Activated naive CD8-positive, alpha-beta T cell treated with anti-CD3 and anti-CD28 coated beads, Interleukin-2, amount 50 U/mL, for 24 hours (primary cell): ENCODE results near the gene BEAN1.
"Not testable (repeated sequence)": the region's sequence is repeated elsewhere in the genome, so short reads cannot be mapped to it uniquely, and the experiment has no call there.

Experiments used
- ATAC-seq: fragments of 150-1000 bp; cut with Tn5 transposase; one replicate; pipeline ENCODE4 v1.10.0; 2021
- DNase-seq: peaks from one replicate; pipeline ENCODE4 v3.0.0; 2021
- H3K27ac Mint-ChIP-seq: one replicate; pipeline ENCODE4 v1.8.0; 2021; ENCODE audit warnings: mild to moderate bottlenecking, mixed read lengths
- H3K27me3 Mint-ChIP-seq: one replicate; pipeline ENCODE4 v1.8.0; 2021; ENCODE audit warnings: mixed read lengths
- H3K36me3 Mint-ChIP-seq: one replicate; pipeline ENCODE4 v1.8.0; 2021; ENCODE audit warnings: low read depth, mixed read lengths
- H3K4me1 Mint-ChIP-seq: one replicate; pipeline ENCODE4 v1.8.0; 2021; ENCODE audit warnings: mixed read lengths
- H3K4me3 Mint-ChIP-seq: one replicate; pipeline ENCODE4 v1.8.0; 2021; ENCODE audit warnings: mild to moderate bottlenecking, moderate library complexity, mixed read lengths
- H3K9me3 Mint-ChIP-seq: one replicate; pipeline ENCODE4 v1.8.0; 2021; ENCODE audit warnings: mixed read lengths

BEAN1 gene

GRCh38 chr16:66512272-66513110 is 85.4 kb downstream of the BEAN1 start:
- no peaks in the 10 kb centered on the region for H3K9me3 Mint-ChIP-seq

GRCh38 chr16:66513111-66513723 is 86.1 kb downstream of the BEAN1 start:
- Mint-ChIP-seq H3K4me3 (no peak overlapping the region), H3K4me1 (peaks cover 41% of the 10 kb centered on the region), H3K27ac (peak overlapping the region; percentile 7), H3K27me3 (no peaks in the 10 kb centered on the region), H3K36me3 (peaks cover 2% of the 10 kb centered on the region), H3K9me3 (no peaks in the 10 kb centered on the region)
- no peak for DNase-seq
- no peak for ATAC-seq

More at GRCh38 chr16:66512272-66513110, 85.4 kb downstream of the BEAN1 start:
- peaks cover 35% of the 10 kb centered on the region for H3K4me1 Mint-ChIP-seq
- no peak overlapping the region for H3K4me3 Mint-ChIP-seq
- H3K27ac Mint-ChIP-seq = peak overlapping the region; percentile 7
- no peaks in the 10 kb centered on the region for H3K27me3 Mint-ChIP-seq
- DNase-seq (no peak), ATAC-seq (no peak)
- peaks cover 2% of the 10 kb centered on the region for H3K36me3 Mint-ChIP-seq

- not testable (repeated sequence) for H3K36me3 Mint-ChIP-seq, H3K27me3 Mint-ChIP-seq, ATAC-seq, H3K4me3 Mint-ChIP-seq, H3K27ac Mint-ChIP-seq, H3K9me3 Mint-ChIP-seq, DNase-seq
- peaks cover 43% of the 10 kb centered on the region for H3K4me1 Mint-ChIP-seq
Observed at GRCh38 chr16:66514391-66514790, 87.3 kb downstream of the BEAN1 start.

- Mint-ChIP-seq H3K27ac (peak overlapping the region; percentile 95), H3K4me1 (peaks cover 50% of the 10 kb centered on the region)
- not testable (repeated sequence) for H3K27me3 Mint-ChIP-seq, H3K4me3 Mint-ChIP-seq, DNase-seq, H3K9me3 Mint-ChIP-seq, H3K36me3 Mint-ChIP-seq, ATAC-seq
Observed at GRCh38 chr16:66514980-66515595, 88.0 kb downstream of the BEAN1 start.

- no peaks in the 10 kb centered on the region for H3K36me3 Mint-ChIP-seq
- peak overlapping the region; percentile 82 for H3K4me3 Mint-ChIP-seq
- DNase-seq (no peak), ATAC-seq (no peak)
- no peaks in the 10 kb centered on the region for H3K9me3 Mint-ChIP-seq
- H3K4me1 Mint-ChIP-seq = peaks cover 58% of the 10 kb centered on the region
- H3K27me3 Mint-ChIP-seq = no peaks in the 10 kb centered on the region
- H3K27ac Mint-ChIP-seq = peak overlapping the region; percentile 95
Observed at GRCh38 chr16:66515596-66516508, 88.8 kb downstream of the BEAN1 start.

GRCh38 chr16:66516509-66516807 is 89.4 kb downstream of the BEAN1 start:
- DNase-seq = no peak
- no peak for ATAC-seq
- no peaks in the 10 kb centered on the region for H3K36me3 Mint-ChIP-seq
- H3K27me3 Mint-ChIP-seq = no peaks in the 10 kb centered on the region
- H3K9me3 Mint-ChIP-seq = no peaks in the 10 kb centered on the region
- peaks cover 64% of the 10 kb centered on the region for H3K4me1 Mint-ChIP-seq
- H3K27ac Mint-ChIP-seq = peak overlapping the region; percentile 95
- H3K4me3 Mint-ChIP-seq = peak overlapping the region; percentile 82

- no peaks in the 10 kb centered on the region for H3K9me3 Mint-ChIP-seq
- ATAC-seq = peak; percentile 88
- H3K27ac Mint-ChIP-seq = peak overlapping the region; percentile 95
- H3K4me1 Mint-ChIP-seq = peaks cover 69% of the 10 kb centered on the region
- DNase-seq = peak; percentile 87
- H3K27me3 Mint-ChIP-seq = no peaks in the 10 kb centered on the region
- H3K4me3 Mint-ChIP-seq = peak overlapping the region; percentile 82
- no peaks in the 10 kb centered on the region for H3K36me3 Mint-ChIP-seq
Observed at GRCh38 chr16:66516808-66517585, 89.9 kb downstream of the BEAN1 start.

- peak overlapping the region; percentile 95 for H3K27ac Mint-ChIP-seq
- no peaks in the 10 kb centered on the region for H3K36me3 Mint-ChIP-seq
- DNase-seq = no peak
- H3K4me3 Mint-ChIP-seq = peak overlapping the region; percentile 82
- H3K9me3 Mint-ChIP-seq = no peaks in the 10 kb centered on the region
- H3K4me1 Mint-ChIP-seq = peaks cover 76% of the 10 kb centered on the region
- H3K27me3 Mint-ChIP-seq = peaks cover 2% of the 10 kb centered on the region
- ATAC-seq = no peak
Observed at GRCh38 chr16:66517586-66518263, 90.6 kb downstream of the BEAN1 start.

GRCh38 chr16:66519482-66520373 is 92.6 kb downstream of the BEAN1 start:
- H3K4me1 Mint-ChIP-seq = peaks cover 96% of the 10 kb centered on the region

GRCh38 chr16:66520406-66521170 is 93.5 kb downstream of the BEAN1 start:
- H3K9me3 Mint-ChIP-seq = no peaks in the 10 kb centered on the region
- H3K4me1 Mint-ChIP-seq = peaks cover 96% of the 10 kb centered on the region
- H3K36me3 Mint-ChIP-seq = no peaks in the 10 kb centered on the region
- peak overlapping the region; percentile 68 for H3K27ac Mint-ChIP-seq
- H3K27me3 Mint-ChIP-seq = peaks cover 2% of the 10 kb centered on the region
- peak overlapping the region; percentile 45 for H3K4me3 Mint-ChIP-seq
- no peak for ATAC-seq
- no peak for DNase-seq

More at GRCh38 chr16:66519482-66520373, 92.6 kb downstream of the BEAN1 start:
- Mint-ChIP-seq H3K4me3 (no peak overlapping the region), H3K27ac (no peak overlapping the region), H3K27me3 (peaks cover 2% of the 10 kb centered on the region), H3K9me3 (no peaks in the 10 kb centered on the region), H3K36me3 (no peaks in the 10 kb centered on the region)
- DNase-seq (no peak), ATAC-seq (no peak)

- peaks cover 95% of the 10 kb centered on the region for H3K4me1 Mint-ChIP-seq
- H3K27me3 Mint-ChIP-seq = peaks cover 2% of the 10 kb centered on the region
- no peak for DNase-seq
- ATAC-seq = no peak
- H3K9me3 Mint-ChIP-seq = no peaks in the 10 kb centered on the region
- H3K4me3 Mint-ChIP-seq = peak overlapping the region; percentile 45
- H3K27ac Mint-ChIP-seq = peak overlapping the region; percentile 94
- no peaks in the 10 kb centered on the region for H3K36me3 Mint-ChIP-seq
Observed at GRCh38 chr16:66521252-66521713, 94.2 kb downstream of the BEAN1 start.
